ENCODE data around the gene ZFP36.
A peak's percentile ranks its signal among the peaks of the same experiment; 100 is the strongest.

Gene ZFP36

GRCh38 chr19:39406656-39407409 lies at the start of gene ZFP36:
ZFP36 (plus strand) TSS chr19:39406847; CDS start chr19:39406905, 58 bp downstream.
- Histone ChIP-seq H3K27ac (ENCODE audit: low read depth, low read length) (peak within 1 kb of the TSS; percentile 97), H3K4me3 (ENCODE audit: low read depth in 1 of 2, low read length in 2 of 2) (peak within 1 kb of the TSS; percentile 82 to 98), H3K36me3 (ENCODE audit: insufficient read depth, low read length) (peaks cover 17% of the 10 kb centered on the region), H3K9ac (ENCODE audit: low read length) (peak within 1 kb of the TSS; percentile 100), H3K4me1 (ENCODE audit: insufficient read depth, low read length) (peaks cover 36% of the 10 kb centered on the region), H3K9me3 (ENCODE audit: low read length) (no peaks in the 10 kb centered on the region), H3K27me3 (ENCODE audit: control insufficient read depth in 1 of 2, insufficient read depth in 2 of 2, low read length in 2 of 2) (no peaks in the 10 kb centered on the region)

- Histone ChIP-seq H3K36me3 (ENCODE audit: insufficient read depth, low read length) (peaks cover 88% of the 10 kb centered on the region), H3K27ac (ENCODE audit: low read depth, low read length) (no peak overlapping the region), H3K9me3 (ENCODE audit: low read length) (no peaks in the 10 kb centered on the region), H3K9ac (ENCODE audit: low read length) (no peak overlapping the region), H3K4me3 (ENCODE audit: low read depth in 1 of 2, low read length in 2 of 2) (no peak overlapping the region), H3K4me1 (ENCODE audit: insufficient read depth, low read length) (peaks cover 24% of the 10 kb centered on the region), H3K27me3 (ENCODE audit: control insufficient read depth in 1 of 2, insufficient read depth in 2 of 2, low read length in 2 of 2) (no peaks in the 10 kb centered on the region)
Observed at GRCh38 chr19:39359026-39359425, 47.6 kb upstream of the ZFP36 start.

- H3K9me3 ChIP-seq (ENCODE audit: low read length): no peaks in the 10 kb centered on the region
- peaks cover 31% of the 10 kb centered on the region for H3K4me1 ChIP-seq (ENCODE audit: insufficient read depth, low read length)
- no peak overlapping the region for H3K4me3 ChIP-seq (ENCODE audit: low read depth in 1 of 2, low read length in 2 of 2)
- H3K36me3 ChIP-seq (ENCODE audit: insufficient read depth, low read length): peaks cover 79% of the 10 kb centered on the region
- no peak overlapping the region for H3K27ac ChIP-seq (ENCODE audit: low read depth, low read length)
- H3K9ac ChIP-seq (ENCODE audit: low read length): no peak overlapping the region
- H3K27me3 ChIP-seq (ENCODE audit: control insufficient read depth in 1 of 2, insufficient read depth in 2 of 2, low read length in 2 of 2): no peaks in the 10 kb centered on the region
Observed at GRCh38 chr19:39360599-39360998, 46.0 kb upstream of the ZFP36 start.

- no peak overlapping the region for H3K27ac ChIP-seq (ENCODE audit: low read depth, low read length)
- H3K9ac ChIP-seq (ENCODE audit: low read length): no peak overlapping the region
Observed at GRCh38 chr19:39362682-39363657, 43.7 kb upstream of the ZFP36 start.

GRCh38 chr19:39363901-39364457 lies 42.7 kb upstream of the ZFP36 start:
- Histone ChIP-seq H3K36me3 (ENCODE audit: insufficient read depth, low read length) (peaks cover 62% of the 10 kb centered on the region), H3K27me3 (ENCODE audit: control insufficient read depth in 1 of 2, insufficient read depth in 2 of 2, low read length in 2 of 2) (no peaks in the 10 kb centered on the region), H3K4me3 (ENCODE audit: low read depth in 1 of 2, low read length in 2 of 2) (peak overlapping the region in 1 of 2 donors; percentile 7), H3K9me3 (ENCODE audit: low read length) (no peaks in the 10 kb centered on the region), H3K4me1 (ENCODE audit: insufficient read depth, low read length) (peaks cover 31% of the 10 kb centered on the region), H3K27ac (ENCODE audit: low read depth, low read length) (no peak overlapping the region), H3K9ac (ENCODE audit: low read length) (no peak overlapping the region)

More at GRCh38 chr19:39362682-39363657, 43.7 kb upstream of the ZFP36 start:
- Histone ChIP-seq H3K4me1 (ENCODE audit: insufficient read depth, low read length) (peaks cover 31% of the 10 kb centered on the region), H3K27me3 (ENCODE audit: control insufficient read depth in 1 of 2, insufficient read depth in 2 of 2, low read length in 2 of 2) (no peaks in the 10 kb centered on the region), H3K36me3 (ENCODE audit: insufficient read depth, low read length) (peaks cover 61% of the 10 kb centered on the region), H3K4me3 (ENCODE audit: low read depth in 1 of 2, low read length in 2 of 2) (no peak overlapping the region), H3K9me3 (ENCODE audit: low read length) (no peaks in the 10 kb centered on the region)

- Histone ChIP-seq H3K27ac (ENCODE audit: low read depth, low read length) (no peak overlapping the region), H3K4me1 (ENCODE audit: insufficient read depth, low read length) (peaks cover 32% of the 10 kb centered on the region), H3K36me3 (ENCODE audit: insufficient read depth, low read length) (peaks cover 66% of the 10 kb centered on the region), H3K4me3 (ENCODE audit: low read depth in 1 of 2, low read length in 2 of 2) (no peak overlapping the region), H3K27me3 (ENCODE audit: control insufficient read depth in 1 of 2, insufficient read depth in 2 of 2, low read length in 2 of 2) (no peaks in the 10 kb centered on the region), H3K9me3 (ENCODE audit: low read length) (no peaks in the 10 kb centered on the region), H3K9ac (ENCODE audit: low read length) (no peak overlapping the region)
Observed at GRCh38 chr19:39365531-39365930, 41.1 kb upstream of the ZFP36 start.

GRCh38 chr19:39369200-39369599 lies 37.4 kb upstream of the ZFP36 start:
- H3K9ac ChIP-seq (ENCODE audit: low read length): no peak overlapping the region
- H3K4me3 ChIP-seq (ENCODE audit: low read depth in 1 of 2, low read length in 2 of 2): no peak overlapping the region
- H3K36me3 ChIP-seq (ENCODE audit: insufficient read depth, low read length): peaks cover 45% of the 10 kb centered on the region
- no peaks in the 10 kb centered on the region for H3K27me3 ChIP-seq (ENCODE audit: control insufficient read depth in 1 of 2, insufficient read depth in 2 of 2, low read length in 2 of 2)
- H3K9me3 ChIP-seq (ENCODE audit: low read length): no peaks in the 10 kb centered on the region
- H3K27ac ChIP-seq (ENCODE audit: low read depth, low read length): no peak overlapping the region
- peaks cover 30% of the 10 kb centered on the region for H3K4me1 ChIP-seq (ENCODE audit: insufficient read depth, low read length)

GRCh38 chr19:39370735-39371134 lies 35.9 kb upstream of the ZFP36 start:
- H3K27ac ChIP-seq (ENCODE audit: low read depth, low read length): no peak overlapping the region
- no peaks in the 10 kb centered on the region for H3K9me3 ChIP-seq (ENCODE audit: low read length)
- peaks cover 51% of the 10 kb centered on the region for H3K36me3 ChIP-seq (ENCODE audit: insufficient read depth, low read length)
- H3K4me1 ChIP-seq (ENCODE audit: insufficient read depth, low read length): peaks cover 24% of the 10 kb centered on the region
- no peak overlapping the region for H3K4me3 ChIP-seq (ENCODE audit: low read depth in 1 of 2, low read length in 2 of 2)
- no peak overlapping the region for H3K9ac ChIP-seq (ENCODE audit: low read length)
- H3K27me3 ChIP-seq (ENCODE audit: control insufficient read depth in 1 of 2, insufficient read depth in 2 of 2, low read length in 2 of 2): no peaks in the 10 kb centered on the region

GRCh38 chr19:39372047-39372802 lies 34.4 kb upstream of the ZFP36 start:
- H3K9ac ChIP-seq (ENCODE audit: low read length): peak overlapping the region; percentile 27
- H3K36me3 ChIP-seq (ENCODE audit: insufficient read depth, low read length): peaks cover 61% of the 10 kb centered on the region
- peak overlapping the region in 1 of 2 donors; percentile 12 for H3K4me3 ChIP-seq (ENCODE audit: low read depth in 1 of 2, low read length in 2 of 2)
- H3K9me3 ChIP-seq (ENCODE audit: low read length): no peaks in the 10 kb centered on the region
- peak overlapping the region; percentile 94 for H3K27ac ChIP-seq (ENCODE audit: low read depth, low read length)
- peaks cover 24% of the 10 kb centered on the region for H3K4me1 ChIP-seq (ENCODE audit: insufficient read depth, low read length)
- no peaks in the 10 kb centered on the region for H3K27me3 ChIP-seq (ENCODE audit: control insufficient read depth in 1 of 2, insufficient read depth in 2 of 2, low read length in 2 of 2)

- Histone ChIP-seq H3K27me3 (ENCODE audit: control insufficient read depth in 1 of 2, insufficient read depth in 2 of 2, low read length in 2 of 2) (no peaks in the 10 kb centered on the region), H3K4me3 (ENCODE audit: low read depth in 1 of 2, low read length in 2 of 2) (peak overlapping the region in 1 of 2 donors; percentile 12), H3K36me3 (ENCODE audit: insufficient read depth, low read length) (peaks cover 67% of the 10 kb centered on the region), H3K27ac (ENCODE audit: low read depth, low read length) (peak overlapping the region; percentile 94), H3K9me3 (ENCODE audit: low read length) (no peaks in the 10 kb centered on the region), H3K4me1 (ENCODE audit: insufficient read depth, low read length) (peaks cover 24% of the 10 kb centered on the region), H3K9ac (ENCODE audit: low read length) (peak overlapping the region; percentile 27)
Observed at GRCh38 chr19:39372941-39373340, 33.7 kb upstream of the ZFP36 start.
